Choroid plexus epithelial cell (primary cell): ENCODE data around the gene GABRB2.
A peak's percentile ranks its signal among the peaks of the same experiment; 100 is the strongest.

Experiments
- DNase-seq: peaks from one replicate; pipeline ENCODE4 v3.0.0-alpha.2; 2010; ENCODE audit warnings: low read depth
- H3K4me3 ChIP-seq: 2 replicates; pipeline ENCODE4 v1.5.1; 2011; ENCODE audit warnings: low read depth, mild to moderate bottlenecking, control low read depth, low read length, moderate library complexity
- TF ChIP-seq, protein P1 (sequence below): conservative IDR thresholded peaks from 2 replicates; pipeline ENCODE4 v1.5.1; 2011; ENCODE audit warnings: low read depth, mild to moderate bottlenecking, control low read depth, inconsistent platforms, low read length, moderate library complexity

The GABRB2 gene

DNA sequence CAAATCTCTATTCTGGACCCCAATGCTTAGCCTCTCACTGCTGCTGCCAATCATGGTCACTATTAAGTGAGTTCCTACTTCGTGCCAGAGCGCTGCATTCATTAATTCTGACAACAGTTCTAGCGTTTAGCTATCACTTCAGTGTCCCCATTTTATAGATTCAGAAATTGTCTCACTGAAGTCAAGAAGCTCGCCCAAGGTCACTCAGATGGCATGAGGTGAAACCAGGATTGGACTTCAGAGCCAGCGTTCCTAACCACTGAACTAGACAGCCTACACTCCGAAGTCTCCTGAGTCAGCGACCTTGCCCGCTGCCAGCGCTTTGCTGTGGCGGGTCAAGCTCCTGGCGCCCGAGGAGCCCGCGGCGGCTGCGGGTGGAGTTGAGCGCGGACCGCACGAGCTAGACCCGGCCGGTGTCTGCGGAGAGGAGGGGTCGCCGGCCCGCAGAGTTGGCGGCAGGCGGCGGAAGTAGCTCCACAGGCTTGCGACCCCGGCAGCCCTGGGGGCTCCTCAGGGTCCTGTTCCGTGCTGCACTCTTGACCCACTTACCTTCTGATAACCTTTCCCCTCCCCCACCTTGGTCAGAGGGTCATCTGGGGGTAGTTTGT is 2.1 kb upstream of the GABRB2 start:
- H3K4me3 ChIP-seq, result no peak overlapping the region
- no peak for DNase-seq
- TF ChIP-seq, protein P1, sequence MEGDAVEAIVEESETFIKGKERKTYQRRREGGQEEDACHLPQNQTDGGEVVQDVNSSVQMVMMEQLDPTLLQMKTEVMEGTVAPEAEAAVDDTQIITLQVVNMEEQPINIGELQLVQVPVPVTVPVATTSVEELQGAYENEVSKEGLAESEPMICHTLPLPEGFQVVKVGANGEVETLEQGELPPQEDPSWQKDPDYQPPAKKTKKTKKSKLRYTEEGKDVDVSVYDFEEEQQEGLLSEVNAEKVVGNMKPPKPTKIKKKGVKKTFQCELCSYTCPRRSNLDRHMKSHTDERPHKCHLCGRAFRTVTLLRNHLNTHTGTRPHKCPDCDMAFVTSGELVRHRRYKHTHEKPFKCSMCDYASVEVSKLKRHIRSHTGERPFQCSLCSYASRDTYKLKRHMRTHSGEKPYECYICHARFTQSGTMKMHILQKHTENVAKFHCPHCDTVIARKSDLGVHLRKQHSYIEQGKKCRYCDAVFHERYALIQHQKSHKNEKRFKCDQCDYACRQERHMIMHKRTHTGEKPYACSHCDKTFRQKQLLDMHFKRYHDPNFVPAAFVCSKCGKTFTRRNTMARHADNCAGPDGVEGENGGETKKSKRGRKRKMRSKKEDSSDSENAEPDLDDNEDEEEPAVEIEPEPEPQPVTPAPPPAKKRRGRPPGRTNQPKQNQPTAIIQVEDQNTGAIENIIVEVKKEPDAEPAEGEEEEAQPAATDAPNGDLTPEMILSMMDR, result no peak

DNA sequence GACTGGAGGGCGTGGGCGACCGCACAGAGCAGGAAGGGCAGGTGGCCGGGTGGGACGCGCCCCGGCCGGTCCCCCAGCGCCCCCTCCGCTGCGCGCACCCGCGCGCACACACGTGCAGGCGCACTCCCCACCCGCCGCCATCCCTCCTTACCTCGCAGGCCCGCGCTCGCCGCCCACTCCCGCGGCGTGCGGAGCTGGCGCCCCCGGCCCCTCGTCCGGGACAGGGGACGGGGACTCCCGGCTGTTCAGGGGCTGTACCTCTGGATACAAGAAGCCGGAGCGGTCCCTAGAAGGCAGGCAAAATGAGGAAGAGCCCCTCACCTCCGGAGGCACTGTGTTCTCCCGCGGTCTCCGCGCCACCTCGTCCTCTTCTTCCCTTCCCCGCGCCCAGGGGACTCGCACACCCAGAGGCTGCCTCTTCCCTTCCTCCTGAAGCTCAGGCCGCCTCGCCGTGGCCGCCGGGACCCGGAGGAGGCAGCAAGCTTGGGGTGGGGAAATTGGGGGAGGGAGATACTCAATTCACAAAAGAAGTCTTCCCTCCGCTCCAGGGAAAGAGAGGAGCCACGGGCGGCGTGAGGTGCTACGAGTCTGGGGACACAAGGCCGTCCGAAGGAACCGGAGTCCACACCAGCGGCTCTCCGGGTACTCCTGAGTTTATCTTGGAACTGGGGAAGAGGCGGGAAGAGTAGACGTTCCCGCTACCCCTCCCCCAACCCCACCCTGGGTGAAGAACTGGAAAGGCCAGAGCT is 1.4 kb upstream of the GABRB2 start:
- TF ChIP-seq, protein P1, result no peak
- DNase-seq, result no peak
- H3K4me3 ChIP-seq, result no peak overlapping the region

DNA sequence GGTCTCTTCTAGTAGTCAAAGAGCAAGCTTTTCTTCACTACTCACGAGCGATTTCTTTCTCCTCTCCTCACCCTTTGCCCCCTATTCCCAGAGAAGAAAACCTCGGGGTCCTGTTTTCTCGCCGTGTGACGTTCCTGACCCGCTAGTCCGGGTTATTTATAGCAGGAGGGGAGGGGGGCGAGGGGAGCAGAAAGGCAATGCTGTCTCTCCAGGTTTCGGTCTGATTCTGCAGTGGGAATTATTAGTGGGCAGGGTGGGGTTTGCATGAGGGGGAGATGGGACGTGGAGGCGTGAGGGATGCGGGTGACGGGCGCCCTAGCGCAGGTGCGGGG is 847 bp upstream of the GABRB2 start:
- no peak overlapping the region for H3K4me3 ChIP-seq
- TF ChIP-seq, protein P1, result no peak
- DNase-seq, result no peak

DNA sequence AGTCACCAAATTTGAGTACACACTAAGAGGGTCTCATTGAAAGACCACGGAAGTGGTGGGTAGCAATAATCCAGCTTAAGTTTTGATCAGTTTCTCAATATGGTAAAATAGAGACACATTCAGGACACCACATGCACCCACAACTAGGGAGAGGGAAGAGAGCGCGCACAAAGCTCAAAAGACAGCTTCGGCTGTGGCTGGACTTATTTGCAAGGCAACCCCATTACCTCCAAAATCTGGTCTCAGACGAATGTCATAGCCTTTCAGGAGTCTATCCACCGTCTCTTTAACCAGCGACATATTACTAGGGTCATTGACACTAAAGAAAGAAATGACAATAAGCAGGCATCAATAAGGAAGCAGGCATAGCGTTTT is 443 bp downstream of the GABRB2 start:
- no peak overlapping the region for H3K4me3 ChIP-seq
- TF ChIP-seq, protein P1, result no peak
- no peak for DNase-seq

DNA sequence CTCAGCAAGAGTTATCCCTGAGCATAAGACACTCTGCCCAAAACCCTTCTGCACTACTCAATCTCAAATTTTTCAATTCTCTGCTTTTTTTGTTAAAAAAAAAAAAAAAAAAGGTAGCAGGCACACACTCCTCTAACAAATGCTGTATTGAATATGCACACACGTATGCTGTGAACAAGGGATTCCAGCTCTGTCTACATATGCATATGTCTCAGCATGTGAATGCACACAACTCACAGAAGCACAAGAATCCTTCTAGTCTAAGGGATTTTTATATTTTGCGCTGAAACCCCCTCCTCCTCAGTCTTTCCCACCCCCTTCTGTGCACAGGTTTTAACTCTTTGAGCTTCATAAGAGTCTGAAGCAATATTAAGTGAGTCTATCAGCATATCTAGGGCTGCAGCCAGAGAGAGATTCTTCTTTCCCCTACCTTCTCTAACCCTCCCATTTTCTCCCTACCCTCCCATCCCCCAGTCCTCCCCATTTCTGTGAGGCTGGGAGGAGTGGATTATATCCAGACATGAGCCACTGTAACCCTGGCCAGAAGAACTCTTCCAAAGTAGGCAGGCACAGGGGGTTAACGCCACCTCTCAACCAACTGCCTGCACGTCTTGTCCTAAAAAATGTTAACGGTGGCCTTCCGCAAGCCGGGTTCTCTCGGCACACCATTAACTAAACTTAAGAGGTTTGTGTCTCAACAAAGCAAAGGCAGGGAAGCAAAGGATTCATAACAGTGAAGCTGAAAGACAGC is 1.0 kb downstream of the GABRB2 start:
- no peak overlapping the region for H3K4me3 ChIP-seq
- TF ChIP-seq, protein P1, result no peak
- DNase-seq, result no peak

DNA sequence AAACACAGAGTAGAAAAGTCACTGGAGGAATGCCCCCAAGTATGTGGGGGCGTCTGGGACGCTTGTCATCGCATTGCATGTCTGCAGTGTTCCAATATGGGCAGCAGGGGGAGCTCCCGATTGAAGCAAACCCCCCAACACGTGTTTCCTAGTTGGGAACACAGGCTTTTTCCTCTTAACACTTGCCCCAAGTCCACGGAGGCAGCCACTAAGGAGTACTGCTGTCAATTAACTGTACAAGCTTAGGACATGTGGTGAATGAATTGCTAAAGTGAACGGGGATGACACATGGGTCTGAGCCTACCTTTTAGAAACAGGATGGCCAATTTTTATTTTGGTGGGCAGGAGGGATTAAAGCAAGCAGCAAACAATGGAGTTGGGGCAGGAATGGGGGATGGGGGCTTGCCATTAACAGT is 2.2 kb downstream of the GABRB2 start:
- TF ChIP-seq, protein P1, result peak; percentile 89
- H3K4me3 ChIP-seq, result no peak overlapping the region
- DNase-seq, result peak; percentile 55
